ENCODE results near the gene RBMS1.
A peak's percentile ranks its signal among the peaks of the same experiment; 100 is the strongest.

The RBMS1 gene

GRCh38 chr2:160271171-160272086 is 222.2 kb downstream of the RBMS1 start:
- Histone ChIP-seq H3K27ac (replicated peaks) (no peak overlapping the region), H3K27me3 (ENCODE audit: insufficient read depth, poor library complexity, severe bottlenecking) (no peaks in the 10 kb centered on the region), H3K4me3 (replicated peaks; ENCODE audit: insufficient read depth, low read length) (no peak overlapping the region)
- TF ChIP-seq CTCF (IDR thresholded peaks at IDR 0.05; ENCODE audit: insufficient read depth, low read length), result no peak
- no peak for TF ChIP-seq POLR2AphosphoS5 (IDR thresholded peaks at IDR 0.05; ENCODE audit: low read depth)
- no peak for TF ChIP-seq SPI1 (IDR thresholded peaks at IDR 0.05; ENCODE audit: borderline replicate concordance, low read depth)
- TF ChIP-seq REST (IDR thresholded peaks at IDR 0.05; ENCODE audit: insufficient replicate concordance, low read depth), result no peak
- no peak for TF ChIP-seq GABPA (IDR thresholded peaks at IDR 0.05; ENCODE audit: low read depth)
- no peak for DNase-seq (ENCODE audit: low read depth in 1 of 2, low spot score in 1 of 2)

- Histone ChIP-seq H3K4me3 (replicated peaks; ENCODE audit: insufficient read depth, low read length) (no peak overlapping the region), H3K27ac (replicated peaks) (no peak overlapping the region), H3K27me3 (ENCODE audit: insufficient read depth, poor library complexity, severe bottlenecking) (no peaks in the 10 kb centered on the region)
- TF ChIP-seq REST (IDR thresholded peaks at IDR 0.05; ENCODE audit: insufficient replicate concordance, low read depth) (no peak), CTCF (IDR thresholded peaks at IDR 0.05; ENCODE audit: insufficient read depth, low read length) (no peak), GABPA (IDR thresholded peaks at IDR 0.05; ENCODE audit: low read depth) (no peak), POLR2AphosphoS5 (IDR thresholded peaks at IDR 0.05; ENCODE audit: low read depth) (no peak), SPI1 (IDR thresholded peaks at IDR 0.05; ENCODE audit: borderline replicate concordance, low read depth) (no peak)
- no peak for DNase-seq (ENCODE audit: low read depth in 1 of 2, low spot score in 1 of 2)
Observed at GRCh38 chr2:160270571-160271113, 223.0 kb downstream of the RBMS1 start.

- TF ChIP-seq CTCF (IDR thresholded peaks at IDR 0.05; ENCODE audit: insufficient read depth, low read length) (peak; percentile 50), POLR2AphosphoS5 (IDR thresholded peaks at IDR 0.05; ENCODE audit: low read depth) (peak; percentile 67), SPI1 (IDR thresholded peaks at IDR 0.05; ENCODE audit: borderline replicate concordance, low read depth) (no peak), REST (IDR thresholded peaks at IDR 0.05; ENCODE audit: insufficient replicate concordance, low read depth) (peak; percentile 28), GABPA (IDR thresholded peaks at IDR 0.05; ENCODE audit: low read depth) (no peak)
- Histone ChIP-seq H3K27me3 (ENCODE audit: insufficient read depth, poor library complexity, severe bottlenecking) (no peaks in the 10 kb centered on the region), H3K4me3 (replicated peaks; ENCODE audit: insufficient read depth, low read length) (peak overlapping the region; percentile 36), H3K27ac (replicated peaks) (peak overlapping the region; percentile 59)
- peak; percentile 37 to 74 for DNase-seq (ENCODE audit: low read depth in 1 of 2, low spot score in 1 of 2)
Observed at GRCh38 chr2:160269803-160270570, 223.6 kb downstream of the RBMS1 start.

Data from HL-60 (cell line).